GM21619 (cell line): Measurements from ENCODE around the gene NTM.
A peak's percentile ranks its signal among the peaks of the same experiment; 100 is the strongest.

ENCODE experiments used
- ATAC-seq: cut with Tn5 transposase; IDR thresholded peaks from one replicate; pipeline ENCODE4 v1.9.1; 2021; ENCODE audit not compliant: unreplicated experiment

The NTM gene

GRCh38 chr11:131372234-131372962, 2.0 kb downstream of the NTM start:
- no peak for ATAC-seq

- ATAC-seq, result no peak
These were observed 2.8 kb downstream of the NTM start for GRCh38 chr11:131373095-131373725.

GRCh38 chr11:131373756-131374155, 3.3 kb downstream of the NTM start:
- no peak for ATAC-seq

GRCh38 chr11:131375421-131375820, 5.0 kb downstream of the NTM start:
- no peak for ATAC-seq

- no peak for ATAC-seq
These were observed 5.5 kb downstream of the NTM start for GRCh38 chr11:131375915-131376314.

GRCh38 chr11:131378931-131379330, 8.5 kb downstream of the NTM start:
- peak; percentile 82 for ATAC-seq

GRCh38 chr11:131385763-131386390, 15.5 kb downstream of the NTM start:
- ATAC-seq, result no peak

GRCh38 chr11:131386408-131386807, 16.0 kb downstream of the NTM start:
- no peak for ATAC-seq

GRCh38 chr11:131388030-131388429, 17.6 kb downstream of the NTM start:
- no peak for ATAC-seq

GRCh38 chr11:131389582-131389981, 19.2 kb downstream of the NTM start:
- ATAC-seq, result no peak

- no peak for ATAC-seq
These were observed 20.8 kb downstream of the NTM start for GRCh38 chr11:131391176-131391575.

GRCh38 chr11:131392528-131393255, 22.3 kb downstream of the NTM start:
- ATAC-seq, result no peak

- no peak for ATAC-seq
These were observed 23.3 kb downstream of the NTM start for GRCh38 chr11:131393691-131394090.

- ATAC-seq, result no peak
These were observed 27.3 kb downstream of the NTM start for GRCh38 chr11:131397675-131398074.

GRCh38 chr11:131402040-131402439, 31.6 kb downstream of the NTM start:
- no peak for ATAC-seq

GRCh38 chr11:131404010-131404409, 33.6 kb downstream of the NTM start:
- ATAC-seq, result no peak

GRCh38 chr11:131408025-131408640, 37.7 kb downstream of the NTM start:
- ATAC-seq, result peak; percentile 64

- ATAC-seq, result no peak
These were observed 38.9 kb downstream of the NTM start for GRCh38 chr11:131409345-131409744.

- no peak for ATAC-seq
These were observed 41.2 kb downstream of the NTM start for GRCh38 chr11:131411636-131412035.

- ATAC-seq, result no peak
These were observed 41.6 kb downstream of the NTM start for GRCh38 chr11:131412061-131412460.

- no peak for ATAC-seq
These were observed 42.8 kb downstream of the NTM start for GRCh38 chr11:131413217-131413616.
